ENCODE data around the gene PIP5K1B. TPM values are rescaled to one million over a fixed set of nuclear protein-coding genes. Genes with fewer than 3 reads are reported as not detected.

The PIP5K1B gene
- total and polyA plus RNA-seq, 10 of the 15 experiments (the other 5 are each of a cell fraction or from before 2014, with no cell fraction given), result 6.8 to 16.3 (median 10.6) TPM

GRCh38 chr9:68802525-68803015 is 97.5 kb downstream of the PIP5K1B start (continued):
- TF ChIP-seq BCL3 (IDR thresholded peaks at IDR 0.05; ENCODE audit: borderline replicate concordance, insufficient read depth, low read depth, low read length, poor library complexity, severe bottlenecking), result no peak
- no peak for TF ChIP-seq TCF3 (IDR thresholded peaks at IDR 0.05; ENCODE audit: borderline replicate concordance, insufficient read depth, low read depth, low read length)
- no peak for TF ChIP-seq E2F8 (IDR thresholded peaks at IDR 0.05; ENCODE audit: low read depth, partially characterized antibody)
- no peak; the same call in 1 of the 2 replicates for TF ChIP-seq FOXM1 (IDR thresholded peaks at IDR 0.05; ENCODE audit: low read depth, low read length)
- 0 out of 2 replicates have a peak, but pooled peaks have one; percentile 6 for TF ChIP-seq RAD21 (IDR thresholded peaks at IDR 0.05; ENCODE audit: insufficient read depth, low read depth, low read length)
- no peak for TF ChIP-seq MYB (IDR thresholded peaks at IDR 0.05; ENCODE audit: borderline replicate concordance, low read depth, low read length)
- TF ChIP-seq BHLHE40 (IDR thresholded peaks at IDR 0.05; ENCODE audit: borderline replicate concordance in 1 of 2, low read depth in 2 of 2, low read length in 1 of 2), result peak; percentile 78
- no peak for TF ChIP-seq SUPT20H (IDR thresholded peaks at IDR 0.05; ENCODE audit: borderline replicate concordance, control insufficient read depth, low read depth, low read length)
- TF ChIP-seq ZSCAN29 (IDR thresholded peaks at IDR 0.05), result no peak
- no peak for TF ChIP-seq ZNF274 (IDR thresholded peaks at IDR 0.05; ENCODE audit: insufficient read depth, insufficient read length)
- TF ChIP-seq SREBF1 (IDR thresholded peaks at IDR 0.05; ENCODE audit: low read length), result no peak
- peak; percentile 88 for TF ChIP-seq RELB (IDR thresholded peaks at IDR 0.05; ENCODE audit: low read depth)
- no peak for TF ChIP-seq WRNIP1 (IDR thresholded peaks at IDR 0.05; ENCODE audit: borderline replicate concordance, low read depth, low read length)
- peak; percentile 62; the same call in 1 of the 2 replicates for TF ChIP-seq MTA3 (IDR thresholded peaks at IDR 0.05; ENCODE audit: borderline replicate concordance, low read length)
- no peak for TF ChIP-seq RAD51 (IDR thresholded peaks at IDR 0.05)
- TF ChIP-seq RB1 (IDR thresholded peaks at IDR 0.05; ENCODE audit: borderline replicate concordance), result no peak
- no peak for TF ChIP-seq RFX5 (IDR thresholded peaks at IDR 0.05; ENCODE audit: low read depth, low read length)
- TF ChIP-seq NFIC (IDR thresholded peaks at IDR 0.05; ENCODE audit: low read depth, low read length), result peak; percentile 69
- TF ChIP-seq SREBF2 (IDR thresholded peaks at IDR 0.05; ENCODE audit: low read length), result no peak
- TF ChIP-seq CREM (IDR thresholded peaks at IDR 0.05; ENCODE audit: low read depth), result 0 out of 2 replicates have a peak, but pooled peaks have one; percentile 58
- no peak for TF ChIP-seq REST (IDR thresholded peaks at IDR 0.05; ENCODE audit: low read depth, low read length)
